MM.1S (cell line): ENCODE measurements around the gene VMP1.

Experiments used
- DNase-seq: peaks from one replicate; pipeline ENCODE4 v3.0.0-alpha.2; 2015
- H2AFZ ChIP-seq: fragments of 300-600 bp; sonication (generic); 2 replicates; pipeline ENCODE4 v1.6.0; 2016; ENCODE audit warnings: antibody characterized with exemption, low read length
- H3F3A ChIP-seq: fragments of 300-600 bp; sonication (generic); 2 replicates; pipeline ENCODE4 v1.6.1; 2016; ENCODE audit warnings: mild to moderate bottlenecking, antibody characterized with exemption, low read length, moderate library complexity, mixed read lengths; ENCODE audit not compliant: insufficient read depth
- H3K27ac ChIP-seq: fragments of 300-600 bp; sonication (generic); 2 replicates; pipeline ENCODE4 v1.5.1; 2016; ENCODE audit warnings: mild to moderate bottlenecking, low read length
- H3K27me3 ChIP-seq: fragments of 300-600 bp; sonication (generic); replicated peaks from 2 replicates; pipeline ENCODE4 v1.6.0; 2016; ENCODE audit warnings: low read length; ENCODE audit not compliant: insufficient read depth
- H3K36me3 ChIP-seq: fragments of 300-600 bp; sonication (generic); replicated peaks from 2 replicates; pipeline ENCODE4 v1.6.1; 2016; ENCODE audit warnings: mild to moderate bottlenecking, low read length, mixed read lengths; ENCODE audit not compliant: insufficient read depth
- H3K4me1 ChIP-seq: fragments of 300-600 bp; sonication (generic); 2 replicates; pipeline ENCODE4 v1.6.1; 2016; ENCODE audit warnings: low read length, mixed read lengths
- H3K4me2 ChIP-seq: fragments of 300-600 bp; sonication (generic); 2 replicates; pipeline ENCODE4 v1.6.0; 2016; ENCODE audit warnings: low read depth, low read length
- H3K4me3 ChIP-seq: fragments of 300-600 bp; sonication (generic); 2 replicates; pipeline ENCODE4 v1.5.1; 2016; ENCODE audit warnings: low read length, mixed read lengths
- H3K79me2 ChIP-seq: fragments of 300-600 bp; sonication (generic); 2 replicates; pipeline ENCODE4 v1.6.1; 2016; ENCODE audit warnings: mixed run types, low read length, mixed read lengths
- H3K9ac ChIP-seq: fragments of 300-600 bp; sonication (generic); 2 replicates; pipeline ENCODE4 v1.6.1; 2016; ENCODE audit warnings: low read length, mixed read lengths
- H3K9me2 ChIP-seq: fragments of 300-600 bp; sonication (generic); replicated peaks from 2 replicates; pipeline ENCODE4 v1.6.1; 2016; ENCODE audit warnings: mild to moderate bottlenecking, low read length, mixed read lengths; ENCODE audit not compliant: insufficient read depth
- H3K9me3 ChIP-seq: fragments of 300-600 bp; sonication (generic); replicated peaks from 2 replicates; pipeline ENCODE4 v1.6.1; 2016; ENCODE audit warnings: mild to moderate bottlenecking, low read length, mixed read lengths; ENCODE audit not compliant: insufficient read depth
- H4K20me1 ChIP-seq: fragments of 300-600 bp; sonication (generic); 2 replicates; pipeline ENCODE4 v1.6.1; 2016; ENCODE audit warnings: mild to moderate bottlenecking, low read length, moderate library complexity, mixed read lengths; ENCODE audit not compliant: insufficient read depth
- EZH2 ChIP-seq: fragments of 300-600 bp; sonication (generic); optimal IDR thresholded peaks from 2 replicates; pipeline ENCODE3; 2017; ENCODE audit warnings: low read depth, mild to moderate bottlenecking, antibody characterized with exemption, low read length, mixed read lengths
- EZH2phosphoT487 ChIP-seq: fragments of 300-600 bp; sonication (generic); IDR thresholded peaks from 2 replicates; pipeline ENCODE4 v1.6.1; 2018; ENCODE audit warnings: antibody characterized with exemption, low read length
- TF ChIP-seq, protein P1 (sequence below): fragments of 300-600 bp; sonication (generic); IDR thresholded peaks from 2 replicates; pipeline ENCODE4 v1.5.1; 2016; ENCODE audit warnings: antibody characterized with exemption, low read length, mixed read lengths

Gene VMP1

DNA sequence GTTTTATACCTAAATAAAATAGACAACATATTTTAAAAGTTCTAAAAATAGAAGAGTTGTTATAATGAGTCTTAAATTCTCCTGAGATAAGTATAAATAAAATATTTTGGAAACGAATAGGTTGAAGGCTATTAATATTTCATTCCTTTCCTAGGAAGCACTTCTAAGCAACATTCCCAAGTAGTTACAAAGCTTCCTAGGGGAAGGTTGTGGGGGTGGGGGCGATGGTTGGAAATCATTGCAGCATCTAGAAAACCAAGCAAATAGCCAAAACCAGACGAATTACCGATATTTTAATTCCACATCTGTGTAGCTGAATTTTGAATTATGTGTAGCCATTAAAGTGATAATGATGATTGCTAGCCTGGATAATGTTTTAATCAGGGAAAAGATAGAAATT is 27.1 kb upstream of the VMP1 start:
- H3K9me3 ChIP-seq = no peaks in the 10 kb centered on the region
- H3K4me2 ChIP-seq = no peak overlapping the region
- H4K20me1 ChIP-seq = no peaks in the 10 kb centered on the region
- no peak overlapping the region for H3K9ac ChIP-seq
- H2AFZ ChIP-seq = no peak overlapping the region
- no peaks in the 10 kb centered on the region for H3K27me3 ChIP-seq
- no peaks in the 10 kb centered on the region for H3K4me1 ChIP-seq
- peaks cover 48% of the 10 kb centered on the region for H3K36me3 ChIP-seq
- H3K9me2 ChIP-seq = no peaks in the 10 kb centered on the region
- DNase-seq = no peak
- no peak overlapping the region for H3K4me3 ChIP-seq
- H3F3A ChIP-seq = no peaks in the 10 kb centered on the region
- TF ChIP-seq, protein P1, sequence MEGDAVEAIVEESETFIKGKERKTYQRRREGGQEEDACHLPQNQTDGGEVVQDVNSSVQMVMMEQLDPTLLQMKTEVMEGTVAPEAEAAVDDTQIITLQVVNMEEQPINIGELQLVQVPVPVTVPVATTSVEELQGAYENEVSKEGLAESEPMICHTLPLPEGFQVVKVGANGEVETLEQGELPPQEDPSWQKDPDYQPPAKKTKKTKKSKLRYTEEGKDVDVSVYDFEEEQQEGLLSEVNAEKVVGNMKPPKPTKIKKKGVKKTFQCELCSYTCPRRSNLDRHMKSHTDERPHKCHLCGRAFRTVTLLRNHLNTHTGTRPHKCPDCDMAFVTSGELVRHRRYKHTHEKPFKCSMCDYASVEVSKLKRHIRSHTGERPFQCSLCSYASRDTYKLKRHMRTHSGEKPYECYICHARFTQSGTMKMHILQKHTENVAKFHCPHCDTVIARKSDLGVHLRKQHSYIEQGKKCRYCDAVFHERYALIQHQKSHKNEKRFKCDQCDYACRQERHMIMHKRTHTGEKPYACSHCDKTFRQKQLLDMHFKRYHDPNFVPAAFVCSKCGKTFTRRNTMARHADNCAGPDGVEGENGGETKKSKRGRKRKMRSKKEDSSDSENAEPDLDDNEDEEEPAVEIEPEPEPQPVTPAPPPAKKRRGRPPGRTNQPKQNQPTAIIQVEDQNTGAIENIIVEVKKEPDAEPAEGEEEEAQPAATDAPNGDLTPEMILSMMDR = no peak
- no peak overlapping the region for H3K27ac ChIP-seq
- H3K79me2 ChIP-seq = peaks cover 35% of the 10 kb centered on the region

DNA sequence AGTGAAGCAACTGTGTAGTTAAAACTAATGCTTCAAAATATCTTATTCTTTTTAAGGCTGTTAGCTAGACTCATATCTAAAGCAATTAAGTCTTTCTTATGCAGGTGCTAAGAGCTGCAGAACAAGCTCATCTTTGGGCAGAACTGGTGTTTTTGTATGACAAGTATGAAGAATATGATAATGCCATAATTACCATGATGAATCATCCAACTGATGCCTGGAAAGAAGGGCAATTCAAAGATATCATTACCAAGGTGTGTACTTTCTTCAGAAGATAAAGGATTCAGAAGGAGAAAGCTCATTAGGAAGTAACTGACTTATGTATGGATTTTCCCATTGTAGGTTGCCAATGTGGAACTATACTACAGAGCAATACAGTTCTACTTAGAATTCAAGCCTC is 24.2 kb upstream of the VMP1 start:
- H3K9me2 ChIP-seq = no peaks in the 10 kb centered on the region
- no peaks in the 10 kb centered on the region for H3K9me3 ChIP-seq
- no peak overlapping the region for H3K4me3 ChIP-seq
- no peak overlapping the region for H3K9ac ChIP-seq
- no peaks in the 10 kb centered on the region for H3K27me3 ChIP-seq
- no peak overlapping the region for H3K27ac ChIP-seq
- H2AFZ ChIP-seq = no peak overlapping the region
- no peaks in the 10 kb centered on the region; the same call in 1 of the 2 replicates for H3F3A ChIP-seq
- peaks cover 50% of the 10 kb centered on the region for H3K36me3 ChIP-seq
- no peak for DNase-seq
- peaks cover 45% of the 10 kb centered on the region for H3K79me2 ChIP-seq
- H3K4me1 ChIP-seq = no peaks in the 10 kb centered on the region
- 0 out of 2 replicates have a peak, but pooled peaks cover 7% of the 10 kb centered on the region for H4K20me1 ChIP-seq
- TF ChIP-seq EZH2 (no peak), EZH2phosphoT487 (no peak)
- H3K4me2 ChIP-seq = no peak overlapping the region

DNA sequence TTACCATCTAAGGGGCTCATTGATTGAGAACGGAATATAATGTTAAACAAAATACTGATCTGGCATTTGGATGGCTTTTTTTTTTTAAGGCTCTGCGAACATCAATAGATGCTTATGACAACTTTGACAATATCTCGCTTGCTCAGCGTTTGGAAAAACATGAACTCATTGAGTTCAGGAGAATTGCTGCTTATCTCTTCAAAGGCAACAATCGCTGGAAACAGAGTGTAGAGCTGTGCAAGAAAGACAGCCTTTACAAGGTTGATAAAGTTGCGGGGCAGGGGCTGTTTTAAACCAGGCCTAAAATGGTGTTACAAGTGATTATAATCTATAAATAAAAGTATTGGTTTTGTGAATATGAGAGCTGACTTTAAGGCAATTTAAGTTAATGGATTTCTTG is 22.5 kb upstream of the VMP1 start:
- H3K4me3 ChIP-seq = no peak overlapping the region
- H3K4me1 ChIP-seq = no peaks in the 10 kb centered on the region
- no peak overlapping the region for H2AFZ ChIP-seq
- H3K9me2 ChIP-seq = no peaks in the 10 kb centered on the region
- H3K9ac ChIP-seq = no peak overlapping the region
- peaks cover 49% of the 10 kb centered on the region for H3K36me3 ChIP-seq
- no peak overlapping the region for H3K4me2 ChIP-seq
- DNase-seq = no peak
- 0 out of 2 replicates have a peak, but pooled peaks cover 7% of the 10 kb centered on the region for H4K20me1 ChIP-seq
- no peak for TF ChIP-seq EZH2
- TF ChIP-seq, protein P1 = no peak
- no peak for TF ChIP-seq EZH2phosphoT487
- H3K27ac ChIP-seq = no peak overlapping the region
- H3K27me3 ChIP-seq = no peaks in the 10 kb centered on the region
- no peaks in the 10 kb centered on the region for H3K9me3 ChIP-seq
- no peaks in the 10 kb centered on the region; the same call in 1 of the 2 replicates for H3F3A ChIP-seq
- H3K79me2 ChIP-seq = peaks cover 61% of the 10 kb centered on the region

DNA sequence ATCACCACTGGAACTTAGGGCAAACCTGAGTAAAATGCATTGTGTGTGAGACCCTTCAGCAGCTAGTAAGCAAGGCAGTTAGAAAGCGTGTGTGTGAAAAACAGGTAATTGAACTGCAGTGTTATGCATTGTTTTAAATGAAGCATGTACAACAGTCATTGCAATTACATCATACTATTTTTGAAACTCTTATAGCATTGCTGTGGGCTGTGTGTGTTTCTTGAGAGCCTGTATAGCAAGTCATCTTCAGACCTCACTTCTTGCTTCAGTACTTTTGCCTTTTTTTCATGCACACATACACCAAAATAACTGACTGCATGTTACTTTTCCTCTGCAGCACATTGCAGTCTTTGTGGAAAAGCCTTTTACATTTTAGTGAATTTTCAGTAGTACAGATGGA is 19.4 kb upstream of the VMP1 start:
- Histone ChIP-seq H3K4me3 (no peak overlapping the region), H2AFZ (no peak overlapping the region), H3K4me2 (no peak overlapping the region), H3K27me3 (no peaks in the 10 kb centered on the region), H4K20me1 (0 out of 2 replicates have a peak, but pooled peaks cover 7% of the 10 kb centered on the region), H3K79me2 (peaks cover 63% of the 10 kb centered on the region), H3K9ac (no peak overlapping the region), H3K27ac (no peak overlapping the region), H3K9me3 (no peaks in the 10 kb centered on the region), H3K4me1 (no peaks in the 10 kb centered on the region), H3F3A (peaks cover 6% of the 10 kb centered on the region), H3K36me3 (peaks cover 34% of the 10 kb centered on the region), H3K9me2 (no peaks in the 10 kb centered on the region)
- no peak for DNase-seq
- TF ChIP-seq EZH2phosphoT487 (no peak), EZH2 (no peak)
- TF ChIP-seq, protein P1 = no peak
